ENCODE measurements around the gene CTNNA2. TPM values are rescaled to one million over a fixed set of nuclear protein-coding genes. Genes with fewer than 3 reads are reported as not detected.
A peak's percentile ranks its signal among the peaks of the same experiment; 100 is the strongest.

Gene CTNNA2
- total RNA-seq, 1 donor from 2014 or later, result 15.0 TPM

- no peaks in the 10 kb centered on the region for H3K36me3 Mint-ChIP-seq
- TF ChIP-seq CTCF (conservative IDR thresholded peaks at IDR 0.05), result no peak
- no peak for DNase-seq (ENCODE audit: extremely low spot score, unreplicated experiment)
- peaks cover 21% of the 10 kb centered on the region for H3K4me1 Mint-ChIP-seq (ENCODE audit: unreplicated experiment)
- no peak overlapping the region for H3K27ac Mint-ChIP-seq
- no peaks in the 10 kb centered on the region for H3K9me3 Mint-ChIP-seq
- H3K27me3 Mint-ChIP-seq, result peaks cover 20% of the 10 kb centered on the region
- H3K4me3 Mint-ChIP-seq, result no peak overlapping the region
These were observed 810.1 kb downstream of the CTNNA2 start for GRCh38 chr2:80322958-80323357.

- Mint-ChIP-seq H3K27me3 (peaks cover 24% of the 10 kb centered on the region), H3K27ac (no peak overlapping the region), H3K4me3 (no peak overlapping the region), H3K4me1 (ENCODE audit: unreplicated experiment) (peaks cover 21% of the 10 kb centered on the region), H3K36me3 (no peaks in the 10 kb centered on the region), H3K9me3 (no peaks in the 10 kb centered on the region)
- TF ChIP-seq CTCF (conservative IDR thresholded peaks at IDR 0.05), result peak; percentile 40
- DNase-seq (ENCODE audit: extremely low spot score, unreplicated experiment), result no peak
These were observed 810.8 kb downstream of the CTNNA2 start for GRCh38 chr2:80323610-80324009.

DNA sequence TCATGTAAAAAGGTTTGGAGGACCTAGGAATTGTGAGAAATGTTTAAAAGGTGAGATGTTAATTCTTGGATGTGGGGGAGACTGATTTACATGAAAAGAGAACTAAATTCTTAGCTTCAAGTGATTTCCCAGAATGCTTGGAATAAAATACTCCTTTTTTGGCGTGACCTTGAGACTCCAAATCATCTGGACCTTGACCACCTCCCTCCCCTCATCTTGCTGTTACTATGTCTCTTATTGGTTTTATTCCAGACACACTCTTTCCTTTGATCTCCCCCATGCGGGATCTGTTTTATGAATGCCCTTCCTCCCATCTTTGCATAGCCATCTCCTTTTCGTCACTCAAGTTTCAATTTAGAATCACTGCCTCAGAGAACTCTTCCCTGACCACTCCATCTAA, 811.7 kb downstream of the CTNNA2 start:
- H3K36me3 Mint-ChIP-seq, result no peaks in the 10 kb centered on the region
- no peak overlapping the region for H3K27ac Mint-ChIP-seq
- no peak for DNase-seq (ENCODE audit: extremely low spot score, unreplicated experiment)
- H3K9me3 Mint-ChIP-seq, result peaks cover 4% of the 10 kb centered on the region
- no peak for TF ChIP-seq CTCF (conservative IDR thresholded peaks at IDR 0.05)
- H3K27me3 Mint-ChIP-seq, result peaks cover 28% of the 10 kb centered on the region
- H3K4me1 Mint-ChIP-seq (ENCODE audit: unreplicated experiment), result peaks cover 21% of the 10 kb centered on the region
- H3K4me3 Mint-ChIP-seq, result no peak overlapping the region

GRCh38 chr2:80326214-80326613, 813.4 kb downstream of the CTNNA2 start:
- H3K27me3 Mint-ChIP-seq, result peaks cover 26% of the 10 kb centered on the region
- peaks cover 21% of the 10 kb centered on the region for H3K4me1 Mint-ChIP-seq (ENCODE audit: unreplicated experiment)
- DNase-seq (ENCODE audit: extremely low spot score, unreplicated experiment), result no peak
- H3K36me3 Mint-ChIP-seq, result no peaks in the 10 kb centered on the region
- H3K9me3 Mint-ChIP-seq, result peaks cover 4% of the 10 kb centered on the region
- H3K4me3 Mint-ChIP-seq, result no peak overlapping the region
- no peak overlapping the region for H3K27ac Mint-ChIP-seq
- peak; percentile 75 for TF ChIP-seq CTCF (conservative IDR thresholded peaks at IDR 0.05)

DNA sequence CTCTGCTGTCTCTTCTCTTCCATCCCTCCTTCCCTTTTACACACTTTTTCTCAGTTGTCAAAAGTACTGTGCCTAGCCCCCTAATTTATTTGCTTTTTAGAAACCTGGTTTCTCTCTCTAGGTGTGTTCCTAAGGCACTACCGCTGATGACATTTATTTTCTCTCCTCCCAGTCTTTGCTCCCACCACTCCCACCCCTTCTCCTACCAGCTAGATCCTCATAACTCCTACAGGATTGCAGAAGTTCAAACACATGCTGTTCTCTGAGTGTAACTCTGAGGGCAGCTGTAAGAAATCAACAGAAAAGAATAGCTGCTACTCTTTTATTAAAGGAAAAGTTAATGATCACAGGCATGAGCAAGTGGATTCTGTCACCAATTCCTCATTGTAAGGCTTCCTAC, 814.0 kb downstream of the CTNNA2 start:
- Mint-ChIP-seq H3K36me3 (no peaks in the 10 kb centered on the region), H3K27ac (no peak overlapping the region), H3K9me3 (peaks cover 4% of the 10 kb centered on the region), H3K27me3 (peaks cover 26% of the 10 kb centered on the region), H3K4me3 (no peak overlapping the region), H3K4me1 (ENCODE audit: unreplicated experiment) (peaks cover 24% of the 10 kb centered on the region)
- DNase-seq (ENCODE audit: extremely low spot score, unreplicated experiment), result no peak
- TF ChIP-seq CTCF (conservative IDR thresholded peaks at IDR 0.05), result no peak

DNA sequence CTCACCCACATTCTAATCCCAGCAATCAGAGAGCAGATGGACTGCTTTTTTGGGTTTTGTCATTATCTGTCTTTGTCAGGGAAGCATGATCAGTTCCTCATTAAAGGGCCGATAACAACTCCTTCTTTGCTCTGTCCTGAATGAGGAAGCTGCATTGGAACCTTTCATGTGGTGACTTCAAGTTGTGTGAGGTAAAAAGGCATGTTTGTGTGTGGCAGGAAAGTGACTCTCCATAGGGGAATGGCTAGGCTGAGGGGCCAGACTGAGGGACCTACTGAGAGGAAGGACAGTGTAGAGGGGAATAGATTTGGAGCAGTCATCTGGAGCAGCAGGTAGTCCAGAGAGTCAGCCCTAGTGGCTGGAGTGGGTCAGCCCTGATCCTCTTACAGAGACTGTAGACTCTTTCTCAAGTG, 815.3 kb downstream of the CTNNA2 start:
- peaks cover 23% of the 10 kb centered on the region for H3K27me3 Mint-ChIP-seq
- H3K27ac Mint-ChIP-seq, result no peak overlapping the region
- H3K36me3 Mint-ChIP-seq, result no peaks in the 10 kb centered on the region
- TF ChIP-seq CTCF (conservative IDR thresholded peaks at IDR 0.05), result no peak
- no peak overlapping the region for H3K4me3 Mint-ChIP-seq
- peaks cover 21% of the 10 kb centered on the region for H3K4me1 Mint-ChIP-seq (ENCODE audit: unreplicated experiment)
- peaks cover 4% of the 10 kb centered on the region for H3K9me3 Mint-ChIP-seq
- DNase-seq (ENCODE audit: extremely low spot score, unreplicated experiment), result no peak
